Transverse colon (tissue), 4 donors: ENCODE data around the gene SV2A.

Experiments
- CTCF ChIP-seq, 5 experiments: fragments of 200-600 bp in 3 of 5; fragments of 450-650 bp in 2 of 5; sonication (generic) in 3 of 5; IDR thresholded peaks; 1 replicate in 2 of 5; 2 replicates in 3 of 5; pipeline ENCODE4 v1.5.1; 2016 to 2017; ENCODE audit warnings: antibody characterized with exemption in 5 of 5, inconsistent platforms in 3 of 5, mild to moderate bottlenecking in 2 of 5, moderate library complexity in 1 of 5
- POLR2A ChIP-seq: fragments of 450-650 bp; IDR thresholded peaks from one replicate; pipeline ENCODE4 v1.6.1; 2016; ENCODE audit warnings: antibody characterized with exemption, mild to moderate bottlenecking, moderate library complexity
- POLR2AphosphoS5 ChIP-seq, 3 donors: sonication (generic); formaldehyde crosslinking; IDR thresholded peaks; one replicate each; pipeline ENCODE4 v1.6.1; 2016; ENCODE audit warnings: antibody characterized with exemption in 3 of 3

GRCh38 chr1:149916193-149916897 is 1.3 kb downstream of the SV2A start:
- TF ChIP-seq CTCF (IDR thresholded peaks at IDR 0.05) (no peak), POLR2A (no peak), POLR2AphosphoS5 (IDR thresholded peaks at IDR 0.05) (no peak)
